Mesothelial cell of epicardium (in vitro differentiated cells): Measurements from ENCODE around the gene HDAC9. TPM values are rescaled to one million over a fixed set of nuclear protein-coding genes. Genes with fewer than 3 reads are reported as not detected.

ENCODE experiments used
- DNase-seq, 2 experiments: peaks; one replicate each; pipeline ENCODE4 v3.0.0; 2021; ENCODE audit warnings: low spot score in 2 of 2; ENCODE audit not compliant: unreplicated experiment in 2 of 2
- H3K27ac Mint-ChIP-seq: 2 replicates; pipeline ENCODE4 v1.8.0; 2021; ENCODE audit warnings: mixed read lengths
- H3K27me3 Mint-ChIP-seq: 2 replicates; pipeline ENCODE4 v1.8.0; 2021; ENCODE audit warnings: low read depth, mixed read lengths
- H3K36me3 Mint-ChIP-seq: 2 replicates; pipeline ENCODE4 v1.8.0; 2021; ENCODE audit warnings: mixed read lengths
- H3K4me1 Mint-ChIP-seq: 2 replicates; pipeline ENCODE4 v1.8.0; 2021; ENCODE audit warnings: mixed read lengths
- H3K4me3 Mint-ChIP-seq: 2 replicates; pipeline ENCODE4 v1.8.0; 2021; ENCODE audit warnings: mild to moderate bottlenecking, moderate library complexity, mixed read lengths
- H3K9me3 Mint-ChIP-seq: 2 replicates; pipeline ENCODE4 v1.8.0; 2021; ENCODE audit warnings: mixed read lengths
- CTCF ChIP-seq: fragments of 200-600 bp; sonication (generic); IDR thresholded peaks from one replicate; pipeline ENCODE4 v1.5.0; 2021; ENCODE audit warnings: antibody characterized with exemption; ENCODE audit not compliant: unreplicated experiment
- total RNA-seq: library from RNA; stranded (reverse); gene quantifications from 3 replicates; pipeline ENCODE4 v1.2.1, GENCODE V29; 2021

Gene HDAC9
- total RNA-seq, 1 donor from 2014 or later, result 37.4 TPM

- H3K36me3 Mint-ChIP-seq, result peaks cover 22% of the 10 kb centered on the region
- H3K9me3 Mint-ChIP-seq, result peaks cover 11% of the 10 kb centered on the region
- no peak overlapping the region for H3K4me3 Mint-ChIP-seq
- H3K4me1 Mint-ChIP-seq, result peaks cover 46% of the 10 kb centered on the region
- H3K27me3 Mint-ChIP-seq, result no peaks in the 10 kb centered on the region
- DNase-seq, result no peak
- H3K27ac Mint-ChIP-seq, result peak overlapping the region; percentile 25
- TF ChIP-seq CTCF, result no peak
These were observed 164.2 kb downstream of the HDAC9 start for GRCh38 chr7:18659746-18660145.

DNA sequence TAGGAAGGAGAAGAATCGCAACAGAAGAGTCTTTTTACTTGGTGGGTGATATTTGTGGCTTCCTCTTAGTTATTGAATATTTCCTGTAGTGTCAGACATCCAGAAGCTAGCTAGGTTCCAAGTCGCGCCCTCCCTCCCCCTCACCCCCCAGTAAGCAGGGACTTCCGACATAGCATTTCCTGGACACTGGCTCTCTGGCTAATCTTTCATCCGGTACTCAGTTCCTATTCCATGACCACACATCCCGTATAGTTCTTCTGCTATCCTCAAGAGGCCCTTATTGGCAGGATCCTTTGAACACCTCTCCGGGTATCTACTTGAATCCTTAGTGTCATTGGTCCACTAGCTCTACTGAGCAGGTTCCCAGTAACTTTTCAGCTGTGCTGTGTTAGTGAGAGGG, 167.8 kb downstream of the HDAC9 start:
- Mint-ChIP-seq H3K4me1 (peaks cover 31% of the 10 kb centered on the region), H3K4me3 (no peak overlapping the region), H3K36me3 (peaks cover 22% of the 10 kb centered on the region), H3K9me3 (peaks cover 11% of the 10 kb centered on the region), H3K27ac (no peak overlapping the region), H3K27me3 (no peaks in the 10 kb centered on the region)
- no peak for DNase-seq
- no peak for TF ChIP-seq CTCF

- no peaks in the 10 kb centered on the region for H3K27me3 Mint-ChIP-seq
- DNase-seq, result peak; percentile 66 to 76
- H3K4me1 Mint-ChIP-seq, result peaks cover 24% of the 10 kb centered on the region
- peaks cover 6% of the 10 kb centered on the region for H3K36me3 Mint-ChIP-seq
- peak; percentile 60 for TF ChIP-seq CTCF
- H3K4me3 Mint-ChIP-seq, result no peak overlapping the region
- peaks cover 4% of the 10 kb centered on the region for H3K9me3 Mint-ChIP-seq
- H3K27ac Mint-ChIP-seq, result peak overlapping the region; percentile 6
These were observed 170.7 kb downstream of the HDAC9 start for GRCh38 chr7:18666107-18666728.

DNA sequence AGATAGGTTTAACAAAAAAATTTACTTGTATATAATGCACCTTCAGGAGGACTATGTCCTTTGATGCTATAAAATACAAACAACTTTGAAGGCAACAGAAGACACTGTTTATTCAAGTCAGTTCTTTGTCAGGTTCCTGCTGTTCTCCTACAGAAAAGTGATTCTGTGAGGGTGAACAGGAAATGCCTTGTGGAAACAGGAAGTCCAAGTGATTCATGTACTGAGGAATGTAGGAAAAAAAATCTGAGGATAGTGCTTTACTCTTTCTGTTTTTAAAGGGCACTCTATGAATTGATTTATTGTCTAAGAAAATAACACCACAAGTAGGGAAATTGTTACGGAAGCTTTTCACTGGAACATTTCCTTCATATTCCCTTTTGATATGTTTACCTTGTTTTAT, 171.9 kb downstream of the HDAC9 start:
- no peak for TF ChIP-seq CTCF
- Mint-ChIP-seq H3K4me3 (no peak overlapping the region), H3K27ac (peak overlapping the region; percentile 39), H3K27me3 (no peaks in the 10 kb centered on the region), H3K9me3 (peaks cover 14% of the 10 kb centered on the region), H3K36me3 (peaks cover 8% of the 10 kb centered on the region), H3K4me1 (peaks cover 24% of the 10 kb centered on the region)
- DNase-seq, result no peak

DNA sequence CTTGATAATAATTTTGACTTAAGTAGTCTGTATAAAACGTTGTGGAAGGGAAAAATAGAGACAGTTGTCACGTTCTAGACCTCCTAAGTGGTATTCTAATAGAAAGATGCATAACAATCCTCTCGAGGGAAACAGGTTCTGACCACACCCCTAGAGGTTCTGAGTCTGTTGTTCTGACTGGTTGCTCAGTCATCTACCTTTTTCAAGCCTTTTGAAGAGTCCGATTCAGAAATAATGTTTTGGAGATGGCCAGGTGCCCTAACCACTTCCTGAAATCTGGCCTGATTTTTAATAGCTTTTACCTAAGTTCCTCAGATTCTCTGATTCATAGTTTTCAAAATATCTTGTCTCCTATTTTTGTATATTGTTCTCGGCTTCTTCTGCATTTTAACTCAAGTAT, 175.6 kb downstream of the HDAC9 start:
- Mint-ChIP-seq H3K27me3 (no peaks in the 10 kb centered on the region), H3K9me3 (peaks cover 14% of the 10 kb centered on the region), H3K4me1 (peaks cover 16% of the 10 kb centered on the region), H3K27ac (no peak overlapping the region), H3K36me3 (peaks cover 8% of the 10 kb centered on the region), H3K4me3 (no peak overlapping the region)
- no peak for TF ChIP-seq CTCF
- no peak for DNase-seq

GRCh38 chr7:18675579-18675978, 180.0 kb downstream of the HDAC9 start:
- peaks cover 19% of the 10 kb centered on the region for H3K36me3 Mint-ChIP-seq
- no peak overlapping the region for H3K4me3 Mint-ChIP-seq

More at GRCh38 chr7:18675579-18675978, 180.0 kb downstream of the HDAC9 start:
- Mint-ChIP-seq H3K4me1 (no peaks in the 10 kb centered on the region), H3K27ac (no peak overlapping the region), H3K27me3 (no peaks in the 10 kb centered on the region), H3K9me3 (peaks cover 23% of the 10 kb centered on the region)
- no peak for DNase-seq
- TF ChIP-seq CTCF, result no peak
